GM18858 (cell line): Measurements from ENCODE around the gene PPAT.

Experiments used
- ATAC-seq: cut with Tn5 transposase; IDR thresholded peaks from one replicate; pipeline ENCODE4 v1.9.1; 2021; ENCODE audit not compliant: unreplicated experiment

The PPAT gene

GRCh38 chr4:56434599-56435139 is 746 bp downstream of the PPAT start:
- no peak for ATAC-seq

GRCh38 chr4:56433280-56433679 is 2.1 kb downstream of the PPAT start:
- no peak for ATAC-seq

GRCh38 chr4:56430203-56430602 is 5.2 kb downstream of the PPAT start:
- no peak for ATAC-seq

GRCh38 chr4:56427179-56427578 is 8.2 kb downstream of the PPAT start:
- ATAC-seq, result no peak

GRCh38 chr4:56426273-56426672 is 9.1 kb downstream of the PPAT start:
- peak; percentile 84 for ATAC-seq

- ATAC-seq, result no peak
Observed at GRCh38 chr4:56425518-56425917, 9.9 kb downstream of the PPAT start.

GRCh38 chr4:56424697-56425514 is 10.5 kb downstream of the PPAT start:
- ATAC-seq, result no peak

GRCh38 chr4:56424176-56424575 is 11.2 kb downstream of the PPAT start:
- no peak for ATAC-seq

- ATAC-seq, result no peak
Observed at GRCh38 chr4:56417396-56417795, 18.0 kb downstream of the PPAT start.

GRCh38 chr4:56416349-56416748 is 19.1 kb downstream of the PPAT start:
- ATAC-seq, result no peak

GRCh38 chr4:56414135-56414670 is 21.2 kb downstream of the PPAT start:
- ATAC-seq, result no peak

- ATAC-seq, result peak; percentile 71
Observed at GRCh38 chr4:56410247-56411062, 25.0 kb downstream of the PPAT start.

GRCh38 chr4:56409511-56410090 is 25.8 kb downstream of the PPAT start:
- no peak for ATAC-seq

- no peak for ATAC-seq
Observed at GRCh38 chr4:56408978-56409377, 26.4 kb downstream of the PPAT start.

GRCh38 chr4:56406151-56406550 is 29.3 kb downstream of the PPAT start:
- ATAC-seq, result no peak

GRCh38 chr4:56405016-56405415 is 30.4 kb downstream of the PPAT start:
- no peak for ATAC-seq

GRCh38 chr4:56400560-56400959 is 34.9 kb downstream of the PPAT start:
- no peak for ATAC-seq

GRCh38 chr4:56391270-56391669 is 44.1 kb downstream of the PPAT start:
- ATAC-seq, result no peak

GRCh38 chr4:56389558-56389957 is 45.9 kb downstream of the PPAT start:
- ATAC-seq, result no peak

GRCh38 chr4:56388306-56388705 is 47.1 kb downstream of the PPAT start:
- no peak for ATAC-seq
